PFSK-1 (cell line): ENCODE data around the gene FKBP2.

ENCODE experiments used
- POLR2AphosphoS5 ChIP-seq: IDR thresholded peaks from 2 replicates; pipeline ENCODE4 v1.6.1; 2012; ENCODE audit warnings: low read depth, mild to moderate bottlenecking, control low read depth, low read length, moderate library complexity
- SIN3A ChIP-seq: IDR thresholded peaks from 2 replicates; pipeline ENCODE4 v1.6.1; 2012; ENCODE audit warnings: mild to moderate bottlenecking, low read length, moderate library complexity, borderline replicate concordance; ENCODE audit not compliant: insufficient read depth
- TAF1 ChIP-seq: IDR thresholded peaks from 2 replicates; pipeline ENCODE4 v1.6.1; 2012; ENCODE audit warnings: low read length, control low read depth, borderline replicate concordance; ENCODE audit not compliant: insufficient read depth
- TF ChIP-seq, protein P1 (sequence below), 2 experiments: IDR thresholded peaks; 2 replicates each; pipeline versions ENCODE4 v1.6.1 to v1.8.0; 2011 to 2012; ENCODE audit warnings: low read depth in 2 of 2, low read length in 2 of 2, control low read depth in 1 of 2, inconsistent platforms in 1 of 2, mild to moderate bottlenecking in 1 of 2, moderate library complexity in 1 of 2; ENCODE audit not compliant: insufficient read depth in 1 of 2

DNA sequence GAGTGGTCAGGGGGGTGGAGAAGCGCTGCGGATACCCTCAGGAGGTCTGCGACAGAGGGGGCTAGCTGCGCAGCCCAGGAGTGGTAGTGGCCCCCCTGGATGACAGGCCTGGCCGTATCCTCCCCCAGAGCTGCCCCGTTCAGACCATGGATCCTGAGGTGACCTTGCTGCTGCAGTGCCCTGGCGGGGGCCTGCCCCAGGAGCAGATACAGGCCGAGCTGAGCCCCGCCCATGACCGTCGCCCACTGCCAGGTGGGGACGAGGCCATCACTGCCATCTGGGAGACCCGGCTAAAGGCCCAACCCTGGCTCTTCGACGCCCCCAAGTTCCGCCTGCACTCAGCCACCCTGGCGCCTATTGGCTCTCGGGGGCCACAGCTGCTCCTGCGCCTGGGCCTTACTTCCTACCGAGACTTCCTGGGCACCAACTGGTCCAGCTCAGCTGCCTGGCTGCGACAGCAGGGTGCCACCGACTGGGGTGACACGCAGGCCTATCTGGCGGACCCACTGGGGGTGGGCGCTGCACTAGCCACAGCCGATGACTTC, 14.3 kb upstream of the FKBP2 start:
- TF ChIP-seq TAF1 (no peak), POLR2AphosphoS5 (no peak), SIN3A (no peak)
- TF ChIP-seq, protein P1, sequence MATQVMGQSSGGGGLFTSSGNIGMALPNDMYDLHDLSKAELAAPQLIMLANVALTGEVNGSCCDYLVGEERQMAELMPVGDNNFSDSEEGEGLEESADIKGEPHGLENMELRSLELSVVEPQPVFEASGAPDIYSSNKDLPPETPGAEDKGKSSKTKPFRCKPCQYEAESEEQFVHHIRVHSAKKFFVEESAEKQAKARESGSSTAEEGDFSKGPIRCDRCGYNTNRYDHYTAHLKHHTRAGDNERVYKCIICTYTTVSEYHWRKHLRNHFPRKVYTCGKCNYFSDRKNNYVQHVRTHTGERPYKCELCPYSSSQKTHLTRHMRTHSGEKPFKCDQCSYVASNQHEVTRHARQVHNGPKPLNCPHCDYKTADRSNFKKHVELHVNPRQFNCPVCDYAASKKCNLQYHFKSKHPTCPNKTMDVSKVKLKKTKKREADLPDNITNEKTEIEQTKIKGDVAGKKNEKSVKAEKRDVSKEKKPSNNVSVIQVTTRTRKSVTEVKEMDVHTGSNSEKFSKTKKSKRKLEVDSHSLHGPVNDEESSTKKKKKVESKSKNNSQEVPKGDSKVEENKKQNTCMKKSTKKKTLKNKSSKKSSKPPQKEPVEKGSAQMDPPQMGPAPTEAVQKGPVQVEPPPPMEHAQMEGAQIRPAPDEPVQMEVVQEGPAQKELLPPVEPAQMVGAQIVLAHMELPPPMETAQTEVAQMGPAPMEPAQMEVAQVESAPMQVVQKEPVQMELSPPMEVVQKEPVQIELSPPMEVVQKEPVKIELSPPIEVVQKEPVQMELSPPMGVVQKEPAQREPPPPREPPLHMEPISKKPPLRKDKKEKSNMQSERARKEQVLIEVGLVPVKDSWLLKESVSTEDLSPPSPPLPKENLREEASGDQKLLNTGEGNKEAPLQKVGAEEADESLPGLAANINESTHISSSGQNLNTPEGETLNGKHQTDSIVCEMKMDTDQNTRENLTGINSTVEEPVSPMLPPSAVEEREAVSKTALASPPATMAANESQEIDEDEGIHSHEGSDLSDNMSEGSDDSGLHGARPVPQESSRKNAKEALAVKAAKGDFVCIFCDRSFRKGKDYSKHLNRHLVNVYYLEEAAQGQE (IDR thresholded peaks at IDR 0.05; ENCODE audit: insufficient read depth in 1 of 2, low read depth in 2 of 2, low read length in 2 of 2) = no peak
